Peyer's patch (tissue), 4 donors: ENCODE data around the gene IRF3. TPM values are rescaled to one million over a fixed set of nuclear protein-coding genes. Genes with fewer than 3 reads are reported as not detected.
A peak's percentile ranks its signal among the peaks of the same experiment; 100 is the strongest.

Experiments
- DNase-seq, 3 donors: peaks; one replicate each; pipeline ENCODE4 v3.0.0-alpha.2; 2017 to 2019
- H3K27ac ChIP-seq, 4 donors: fragments of 200-600 bp; sonication (generic); one replicate each; pipeline ENCODE4 v1.5.1; 2016 to 2019
- H3K27me3 ChIP-seq, 2 donors: fragments of 200-600 bp; sonication (generic); one replicate each; pipeline ENCODE4 v1.5.1; 2019
- H3K36me3 ChIP-seq, 3 donors: fragments of 200-600 bp; sonication (generic); one replicate each; pipeline ENCODE4 v1.5.1; 2016 to 2019
- H3K4me1 ChIP-seq, 4 donors: fragments of 200-600 bp; sonication (generic); one replicate each; pipeline ENCODE4 v1.5.1; 2016 to 2019
- H3K4me3 ChIP-seq, 4 donors: fragments of 200-600 bp; sonication (generic); 1 replicate in 3 of 4; 2 replicates in 1 of 4; pipeline ENCODE4 v1.5.1; 2016 to 2019; ENCODE audit warnings: mild to moderate bottlenecking in 1 of 4
- H3K9me3 ChIP-seq, 4 donors: fragments of 200-600 bp; sonication (generic); one replicate each; pipeline ENCODE4 v1.5.1; 2016 to 2019; ENCODE audit warnings: mild to moderate bottlenecking in 1 of 4
- POLR2A ChIP-seq, 2 donors: fragments of 450-650 bp; IDR thresholded peaks; one replicate each; pipeline ENCODE4 v1.5.1; 2017; ENCODE audit warnings: antibody characterized with exemption in 2 of 2, mild to moderate bottlenecking in 2 of 2, moderate library complexity in 2 of 2
- total RNA-seq, 4 donors: library from RNA; depleted of rRNA; stranded (reverse); fragments of >200 nt; gene quantifications; one replicate each; pipeline ENCODE4 v1.1.0, GENCODE V29; 2016
- TF ChIP-seq, protein P1 (sequence below), 6 experiments: fragments of 450-650 bp in 4 of 6; fragments of 200-600 bp in 2 of 6; sonication (generic) in 1 of 6; IDR thresholded peaks; one replicate each; pipeline ENCODE4 v1.5.1; 2017 to 2019; ENCODE audit warnings: antibody characterized with exemption in 6 of 6, mild to moderate bottlenecking in 3 of 6, moderate library complexity in 1 of 6

The IRF3 gene
- total RNA-seq, 4 donors from 2014 or later, result 98.6 to 131 (median 120) TPM

DNA sequence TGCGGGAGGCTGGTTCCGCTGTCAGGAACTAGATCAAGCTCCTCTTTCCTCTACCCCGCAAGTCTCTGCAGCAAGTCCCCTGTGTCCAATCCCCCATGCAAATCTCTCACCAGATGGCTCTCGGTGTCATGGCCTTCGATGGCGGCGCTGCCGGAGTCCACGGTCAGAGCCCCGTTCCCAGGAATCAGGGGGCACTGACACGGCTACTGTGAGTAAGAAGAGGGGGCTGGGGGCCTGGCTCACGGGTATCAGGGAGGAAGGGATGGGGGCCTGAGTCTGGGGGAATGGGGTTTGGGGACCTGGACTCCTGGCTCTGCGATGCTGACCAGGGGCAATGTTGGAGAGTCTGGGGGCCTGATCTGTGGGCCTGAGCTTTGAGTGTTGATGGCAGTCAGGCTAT is 19.7 kb downstream of the IRF3 start:
- Histone ChIP-seq H3K4me3 (no peak overlapping the region), H3K4me1 (peaks cover 0 to 18% (median 0%) of the 10 kb centered on the region in 4 donors), H3K9me3 (no peaks in the 10 kb centered on the region), H3K27me3 (no peaks in the 10 kb centered on the region), H3K27ac (no peak overlapping the region), H3K36me3 (peaks cover 0 to 63% (median 0%) of the 10 kb centered on the region in 3 donors)
- TF ChIP-seq POLR2A (IDR thresholded peaks at IDR 0.05), result no peak
- TF ChIP-seq, protein P1, sequence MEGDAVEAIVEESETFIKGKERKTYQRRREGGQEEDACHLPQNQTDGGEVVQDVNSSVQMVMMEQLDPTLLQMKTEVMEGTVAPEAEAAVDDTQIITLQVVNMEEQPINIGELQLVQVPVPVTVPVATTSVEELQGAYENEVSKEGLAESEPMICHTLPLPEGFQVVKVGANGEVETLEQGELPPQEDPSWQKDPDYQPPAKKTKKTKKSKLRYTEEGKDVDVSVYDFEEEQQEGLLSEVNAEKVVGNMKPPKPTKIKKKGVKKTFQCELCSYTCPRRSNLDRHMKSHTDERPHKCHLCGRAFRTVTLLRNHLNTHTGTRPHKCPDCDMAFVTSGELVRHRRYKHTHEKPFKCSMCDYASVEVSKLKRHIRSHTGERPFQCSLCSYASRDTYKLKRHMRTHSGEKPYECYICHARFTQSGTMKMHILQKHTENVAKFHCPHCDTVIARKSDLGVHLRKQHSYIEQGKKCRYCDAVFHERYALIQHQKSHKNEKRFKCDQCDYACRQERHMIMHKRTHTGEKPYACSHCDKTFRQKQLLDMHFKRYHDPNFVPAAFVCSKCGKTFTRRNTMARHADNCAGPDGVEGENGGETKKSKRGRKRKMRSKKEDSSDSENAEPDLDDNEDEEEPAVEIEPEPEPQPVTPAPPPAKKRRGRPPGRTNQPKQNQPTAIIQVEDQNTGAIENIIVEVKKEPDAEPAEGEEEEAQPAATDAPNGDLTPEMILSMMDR (IDR thresholded peaks at IDR 0.05), result no peak
- no peak for DNase-seq

DNA sequence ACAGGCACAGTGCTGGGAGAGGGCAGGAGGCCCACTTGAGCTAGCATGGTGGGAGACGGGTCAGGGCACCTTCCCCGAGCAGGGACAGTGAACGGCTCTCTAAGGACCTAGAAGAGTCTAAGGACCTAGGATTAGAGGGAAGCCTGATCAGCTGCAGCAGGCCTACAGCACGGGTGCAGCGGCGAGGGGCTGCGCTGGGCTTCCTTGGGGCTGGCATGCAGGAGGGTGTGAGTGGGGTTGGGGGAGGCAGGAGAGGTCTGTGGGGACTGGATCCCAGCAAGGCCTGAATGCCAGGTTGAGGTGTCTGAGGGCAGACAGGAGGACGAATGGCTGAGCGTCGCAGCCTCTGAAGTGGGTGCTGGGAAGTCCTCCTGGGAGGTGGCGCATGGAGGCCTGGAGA is 20.1 kb downstream of the IRF3 start:
- Histone ChIP-seq H3K4me3 (no peak overlapping the region), H3K27ac (no peak overlapping the region), H3K36me3 (peaks cover 0 to 59% (median 0%) of the 10 kb centered on the region in 3 donors), H3K4me1 (peaks cover 0 to 18% (median 0%) of the 10 kb centered on the region in 4 donors), H3K9me3 (no peaks in the 10 kb centered on the region), H3K27me3 (no peaks in the 10 kb centered on the region)
- no peak for DNase-seq
- TF ChIP-seq, protein P1 (IDR thresholded peaks at IDR 0.05), result no peak
- no peak for TF ChIP-seq POLR2A (IDR thresholded peaks at IDR 0.05)

DNA sequence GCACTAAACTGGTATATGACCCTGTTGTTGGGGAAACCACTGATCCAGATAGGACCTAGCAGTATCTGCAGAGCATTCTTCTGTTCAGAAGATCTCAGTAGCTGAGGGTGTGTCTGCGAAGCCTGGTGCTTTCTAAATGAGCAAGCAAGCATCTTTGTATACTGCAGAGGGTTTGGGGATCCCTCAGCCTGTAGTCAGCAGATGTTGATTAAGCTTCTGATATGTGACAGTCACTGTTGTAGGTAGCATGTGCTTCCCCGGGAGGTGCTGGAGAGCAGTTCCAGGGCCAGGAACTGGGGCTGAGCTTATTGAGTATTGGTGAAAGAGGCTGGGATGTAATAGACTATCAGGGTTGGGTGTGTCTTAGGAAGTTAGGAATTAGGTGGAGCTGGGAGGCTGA is 22.2 kb downstream of the IRF3 start:
- DNase-seq, result no peak
- Histone ChIP-seq H3K27ac (no peak overlapping the region), H3K36me3 (peaks cover 0 to 38% (median 0%) of the 10 kb centered on the region in 3 donors), H3K4me1 (peaks cover 0 to 31% (median 0%) of the 10 kb centered on the region in 4 donors), H3K9me3 (no peaks in the 10 kb centered on the region), H3K4me3 (peak overlapping the region in 1 of 4 donors; percentile 78), H3K27me3 (no peaks in the 10 kb centered on the region)
- TF ChIP-seq, protein P1 (IDR thresholded peaks at IDR 0.05), result no peak
- TF ChIP-seq POLR2A (IDR thresholded peaks at IDR 0.05), result no peak

DNA sequence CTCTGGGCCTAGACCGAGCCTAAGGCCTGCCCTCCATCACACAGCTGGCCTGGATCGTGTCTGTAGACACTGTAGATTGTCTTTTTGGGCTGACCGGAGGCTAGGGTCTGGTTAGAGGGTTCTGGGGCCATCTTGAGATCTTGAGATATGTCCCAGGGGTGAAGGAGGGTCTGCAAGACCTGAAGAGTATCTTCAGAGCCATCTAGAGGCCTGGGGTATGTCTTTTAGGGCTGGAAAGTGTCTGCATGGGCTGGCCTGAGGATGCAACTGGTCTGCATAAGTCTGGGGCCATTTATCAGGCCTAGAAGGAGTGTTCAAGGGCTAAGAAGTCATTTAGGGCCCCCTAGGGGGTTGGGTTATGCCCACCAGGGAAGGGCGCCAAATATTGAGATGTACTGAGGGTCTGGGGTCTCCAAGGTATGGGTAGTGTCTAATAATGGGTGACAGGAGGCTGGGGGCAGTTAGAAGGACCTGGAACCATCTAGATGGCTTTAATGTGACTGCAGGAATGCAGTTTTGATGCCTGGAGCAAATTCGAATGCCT is 23.1 kb downstream of the IRF3 start:
- DNase-seq, result no peak
- no peak for TF ChIP-seq POLR2A (IDR thresholded peaks at IDR 0.05)
- TF ChIP-seq, protein P1 (IDR thresholded peaks at IDR 0.05), result no peak
- H3K9me3 ChIP-seq, result no peaks in the 10 kb centered on the region
- peak overlapping the region; percentile 66 to 97 (median 83) for H3K4me3 ChIP-seq
- H3K4me1 ChIP-seq, result peaks cover 0 to 36% (median 0%) of the 10 kb centered on the region in 4 donors
- H3K27me3 ChIP-seq, result no peaks in the 10 kb centered on the region
- H3K27ac ChIP-seq, result peak overlapping the region; percentile 85 to 98 (median 95)
- H3K36me3 ChIP-seq, result peaks cover 0 to 29% (median 0%) of the 10 kb centered on the region in 3 donors

- Histone ChIP-seq H3K27ac (peak within 1 kb of the TSS; percentile 85 to 98 (median 96)), H3K36me3 (peaks cover 0 to 22% (median 0%) of the 10 kb centered on the region in 3 donors), H3K9me3 (no peaks in the 10 kb centered on the region), H3K27me3 (no peaks in the 10 kb centered on the region), H3K4me1 (peaks cover 0 to 36% (median 0%) of the 10 kb centered on the region in 4 donors), H3K4me3 (peak within 1 kb of the TSS; percentile 66 to 97 (median 83))
- peak; percentile 99 to 100 (median 99) for DNase-seq
- TF ChIP-seq, protein P1 (IDR thresholded peaks at IDR 0.05), result no peak
- TF ChIP-seq POLR2A (IDR thresholded peaks at IDR 0.05), result peak; percentile 88 to 99
Observed at GRCh38 chr19:49641688-49642491, 23.8 kb downstream of the IRF3 start, which contains the start of gene SCAF1. SCAF1 (plus strand) TSS chr19:49642209; CDS start chr19:49645027, 2,818 bp downstream.
